Muscle of back (tissue), 11 donors: Measurements from ENCODE around the gene EED. TPM values are rescaled to one million over a fixed set of nuclear protein-coding genes. Genes with fewer than 3 reads are reported as not detected.
"Not testable (repeated sequence)": the region's sequence is repeated elsewhere in the genome, so short reads cannot be mapped to it uniquely, and the experiment has no call there.

Experiments
- DNase-seq, 3 donors: peaks; one replicate each; pipeline versions ENCODE4 v3.0.0 to v3.0.0-alpha.2; 2013
- polyA plus RNA-seq, 10 donors: library from polyadenylated mRNA; unstranded; fragments of 120-200 nt; gene quantifications; one replicate each; pipeline ENCODE4 v1.2.1, GENCODE V29; 2013; ENCODE audit not compliant: insufficient read length in 10 of 10

The EED gene
- polyA plus RNA-seq, 10 donors, result 16.4 to 24.7 (median 21.7) TPM

DNA sequence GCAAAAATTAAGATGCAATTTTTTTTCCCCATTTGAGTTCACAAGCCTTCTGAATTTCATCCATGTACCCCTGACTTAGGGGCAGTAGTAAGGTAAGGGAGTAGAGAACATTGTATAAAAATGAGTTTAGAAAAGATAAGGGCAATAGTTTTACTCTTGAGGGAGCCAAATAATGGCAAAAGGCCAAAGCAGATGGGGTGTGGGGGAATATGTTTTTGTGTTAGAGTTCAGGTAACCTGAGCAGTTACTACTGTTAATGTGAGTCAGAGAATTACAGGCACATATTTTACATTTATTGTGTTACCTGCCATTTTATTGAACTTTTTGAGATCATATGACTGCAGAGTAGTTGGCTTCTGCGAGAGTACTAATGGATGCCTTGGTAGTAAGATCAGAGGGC is 3.1 kb downstream of the EED start:
- DNase-seq, result no peak

DNA sequence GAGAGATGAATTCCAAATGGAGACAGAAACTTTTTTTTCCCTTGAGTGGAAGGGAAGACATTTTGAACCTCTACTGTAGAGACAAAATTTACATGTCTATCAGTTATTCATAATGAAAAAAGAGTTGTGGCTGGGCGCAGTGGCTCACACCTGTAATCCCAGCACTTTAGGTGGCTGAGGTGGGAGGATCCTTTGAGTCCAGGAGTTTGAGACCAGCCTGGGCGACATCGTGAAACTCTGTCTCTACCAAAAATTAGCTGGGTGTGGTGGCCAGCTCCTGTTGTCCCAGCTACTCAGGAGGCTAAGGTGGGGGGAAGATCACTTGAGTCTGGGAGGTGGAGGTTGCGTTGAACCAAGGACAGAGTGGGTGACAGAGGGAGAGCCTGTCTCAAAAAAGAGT is 4.1 kb downstream of the EED start:
- DNase-seq, result no peak

DNA sequence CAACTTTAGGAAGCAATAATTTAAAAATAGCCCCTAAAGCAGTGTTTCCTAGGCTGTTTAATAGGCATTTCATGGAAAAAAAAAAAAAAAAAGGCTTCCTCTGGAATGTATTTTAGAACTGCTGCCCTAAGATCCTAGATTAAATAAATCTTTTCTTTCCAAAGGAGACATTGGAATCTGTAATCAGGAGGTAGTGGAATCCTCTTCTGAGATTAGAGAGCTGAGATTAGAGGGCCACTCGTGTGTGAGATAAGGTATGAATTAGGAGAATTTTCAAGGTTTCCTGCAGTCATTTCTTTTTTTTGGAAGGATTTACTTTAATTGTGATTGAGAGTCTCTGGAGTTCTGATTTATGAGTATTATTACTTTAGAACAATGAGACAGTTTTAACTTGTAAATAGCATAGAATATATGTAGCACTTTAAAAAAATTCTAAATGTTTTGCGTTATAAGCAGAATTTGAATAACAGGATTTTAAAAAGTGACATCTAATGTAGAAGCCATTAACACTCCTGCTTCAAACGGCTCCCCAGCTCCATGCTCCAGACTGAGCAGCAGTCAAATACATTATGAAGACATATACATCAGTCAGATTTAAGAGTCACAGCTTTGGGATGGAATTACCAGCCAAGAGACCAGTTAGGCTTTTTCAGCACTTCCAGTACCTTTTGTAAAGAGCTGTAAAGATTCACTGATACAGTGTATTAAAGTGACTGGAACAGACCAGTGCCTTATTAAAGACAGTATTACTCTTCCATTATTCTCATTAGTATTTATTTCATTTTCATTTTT is 5.0 kb downstream of the EED start:
- no peak for DNase-seq

DNA sequence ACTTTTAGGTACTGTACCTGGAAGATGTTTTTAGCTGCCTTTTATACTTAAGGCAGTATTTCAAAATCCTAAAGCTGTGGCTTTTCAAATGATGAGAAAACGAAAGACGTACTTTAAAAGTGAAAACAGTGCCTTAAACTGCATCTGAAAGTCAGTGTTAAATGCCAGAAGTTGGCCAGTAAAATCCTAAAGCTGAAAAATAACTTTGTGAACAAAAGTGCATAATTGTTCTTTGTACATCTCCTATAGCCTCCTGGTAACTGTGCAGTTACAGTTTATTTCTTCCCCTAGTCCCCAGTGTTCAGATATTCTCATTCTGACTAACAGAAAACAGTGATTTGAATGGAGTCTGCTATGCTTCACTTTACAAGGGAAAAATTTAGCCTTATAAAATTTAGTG is 6.8 kb downstream of the EED start:
- no peak for DNase-seq

DNA sequence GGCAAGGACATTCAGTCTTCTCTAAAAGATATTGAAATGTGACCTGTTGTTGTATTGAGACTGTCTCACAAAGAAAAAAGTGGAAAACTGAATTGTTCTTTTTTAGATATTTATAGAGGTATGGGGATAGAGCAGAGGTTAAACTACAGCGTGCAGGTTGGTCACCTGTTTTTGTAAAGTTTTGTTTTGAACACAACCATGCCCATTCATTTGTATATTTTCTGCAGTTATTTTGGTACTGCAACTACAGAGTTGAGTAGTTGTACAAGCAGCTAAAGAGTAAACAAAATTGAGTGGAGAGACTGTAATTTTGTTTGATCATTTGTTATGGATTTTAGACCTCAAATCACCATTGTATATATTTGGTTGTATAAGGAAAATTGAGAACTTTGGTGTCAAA is 11.3 kb downstream of the EED start:
- DNase-seq, result no peak

DNA sequence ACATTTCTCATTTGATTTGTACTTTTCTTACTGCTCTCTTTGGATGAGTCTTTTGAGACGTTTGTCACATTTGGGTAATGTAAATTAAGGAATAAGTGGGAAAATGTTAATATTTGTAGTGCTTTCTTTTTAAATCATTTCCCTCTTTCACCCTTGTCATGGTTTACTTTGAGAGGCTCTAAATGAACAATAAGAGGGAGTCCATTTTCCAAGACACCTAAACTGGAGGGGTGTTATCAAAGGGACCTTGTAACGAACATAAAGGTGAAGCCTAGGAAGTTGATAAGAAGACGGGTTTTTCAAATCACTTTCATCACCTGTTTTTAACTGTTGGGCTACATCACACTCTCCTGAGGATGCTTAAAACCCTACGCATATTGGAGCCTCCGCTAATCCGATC is 12.1 kb downstream of the EED start:
- DNase-seq, result no peak

DNA sequence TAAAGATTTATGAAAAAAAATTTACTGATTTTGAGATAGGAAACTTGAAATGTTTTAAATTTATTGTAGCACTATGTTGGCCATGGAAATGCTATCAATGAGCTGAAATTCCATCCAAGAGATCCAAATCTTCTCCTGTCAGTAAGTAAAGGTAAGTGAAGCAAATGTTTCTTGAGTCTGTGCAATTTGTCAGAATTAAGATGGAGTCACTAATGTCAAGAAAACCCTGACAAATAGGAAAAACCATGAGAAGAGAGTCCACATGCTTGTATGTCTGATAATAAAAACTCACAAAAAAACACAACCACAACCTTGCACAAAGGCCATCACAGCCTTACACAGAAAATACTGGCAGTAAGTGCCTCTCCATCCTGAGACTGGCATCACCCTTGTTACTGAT is 12.9 kb downstream of the EED start:
- DNase-seq, result no peak

DNA sequence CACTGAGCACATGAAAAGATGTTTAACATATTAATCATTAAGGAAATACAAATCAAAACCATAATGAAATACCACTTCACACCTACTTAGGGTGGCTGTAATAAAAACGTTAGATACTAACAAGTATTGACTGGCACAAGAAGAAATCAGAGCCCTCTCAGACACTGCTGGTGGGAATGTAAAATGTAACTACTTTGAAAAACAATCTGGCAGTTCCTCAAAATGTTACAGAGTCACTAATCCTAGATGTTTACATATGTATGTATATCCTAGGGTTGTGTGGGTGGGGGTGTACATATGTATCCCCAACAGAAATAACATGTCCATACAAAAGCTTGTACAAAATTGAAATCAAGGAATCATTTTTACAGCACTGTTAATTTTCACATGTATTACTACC is 15.2 kb downstream of the EED start:
- no peak for DNase-seq

DNA sequence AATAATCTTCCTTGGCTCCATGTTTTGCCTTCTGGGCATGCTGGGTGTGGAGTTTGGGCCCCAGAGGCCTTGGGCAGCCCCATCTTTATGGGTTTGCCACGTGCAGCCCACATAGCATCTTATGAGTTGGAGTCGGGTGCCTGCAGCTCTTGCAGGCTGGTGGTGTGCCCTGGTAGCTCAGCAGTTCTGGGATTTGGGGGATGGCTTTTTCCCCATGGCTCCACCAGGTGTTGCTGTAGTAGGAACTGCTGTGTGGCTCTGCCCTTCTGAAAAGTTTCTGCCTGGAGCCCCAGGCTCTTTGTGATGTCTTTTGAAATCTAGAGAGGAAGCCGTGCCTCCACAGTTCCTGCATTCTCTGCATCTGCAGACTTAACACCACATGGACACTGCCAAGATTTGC is 16.8 kb downstream of the EED start:
- DNase-seq, result no peak

DNA sequence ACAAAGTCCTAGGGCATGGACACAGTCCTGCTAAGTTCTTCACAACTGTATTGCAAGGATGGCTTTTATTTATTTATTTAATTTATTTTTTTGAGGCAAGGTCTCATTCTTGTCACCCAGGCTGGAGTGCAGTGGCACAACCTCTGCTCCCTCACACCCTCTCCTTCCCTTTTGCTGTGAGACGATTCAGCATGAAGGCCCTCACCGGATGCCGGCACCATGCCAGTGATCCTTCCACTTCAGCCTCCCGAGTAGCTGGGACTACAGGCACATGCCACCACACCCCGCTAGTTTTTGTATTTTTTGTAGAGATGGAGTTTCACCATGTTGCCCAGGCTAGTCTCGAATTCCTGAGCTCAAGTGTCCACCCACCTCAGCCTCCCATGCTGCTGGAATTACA is 17.8 kb downstream of the EED start:
- DNase-seq, result no peak

DNA sequence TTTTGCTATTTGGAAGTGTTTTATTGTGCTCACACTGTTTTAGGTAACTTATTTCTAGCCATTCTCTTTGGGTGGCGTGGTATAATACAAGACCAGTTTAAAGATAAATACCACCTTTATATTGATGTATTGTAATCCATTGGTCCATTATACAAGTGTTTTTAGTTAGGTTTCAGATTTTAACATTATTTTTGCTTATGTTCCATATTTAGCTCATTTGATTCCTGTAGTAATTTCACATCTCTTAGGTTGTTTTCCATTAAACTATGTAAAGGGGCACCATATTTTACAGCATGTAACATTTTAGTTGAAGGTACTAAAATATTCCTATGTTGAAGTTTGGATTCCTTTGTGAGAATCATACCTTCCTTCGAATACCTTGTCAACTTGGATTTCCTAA is 20.1 kb downstream of the EED start:
- no peak for DNase-seq

DNA sequence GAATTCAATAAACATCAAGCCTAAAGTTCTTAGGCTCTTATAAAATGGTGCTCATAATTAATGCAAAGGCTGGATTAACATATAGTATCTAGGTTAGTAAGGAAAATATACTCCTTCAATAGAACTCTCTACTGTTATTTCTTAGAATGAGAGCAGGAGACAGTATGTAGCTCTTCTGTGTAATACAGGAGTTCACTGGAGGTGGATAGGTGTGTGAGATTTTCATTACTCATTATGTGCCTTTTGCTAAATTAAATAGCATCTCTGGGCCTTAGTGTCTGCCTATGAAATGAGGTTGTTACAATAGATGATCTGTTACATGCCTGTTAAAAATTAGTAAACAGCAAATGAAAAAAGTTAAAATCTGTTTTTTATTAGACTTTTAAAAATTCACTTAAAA is 20.6 kb downstream of the EED start:
- DNase-seq, result no peak

DNA sequence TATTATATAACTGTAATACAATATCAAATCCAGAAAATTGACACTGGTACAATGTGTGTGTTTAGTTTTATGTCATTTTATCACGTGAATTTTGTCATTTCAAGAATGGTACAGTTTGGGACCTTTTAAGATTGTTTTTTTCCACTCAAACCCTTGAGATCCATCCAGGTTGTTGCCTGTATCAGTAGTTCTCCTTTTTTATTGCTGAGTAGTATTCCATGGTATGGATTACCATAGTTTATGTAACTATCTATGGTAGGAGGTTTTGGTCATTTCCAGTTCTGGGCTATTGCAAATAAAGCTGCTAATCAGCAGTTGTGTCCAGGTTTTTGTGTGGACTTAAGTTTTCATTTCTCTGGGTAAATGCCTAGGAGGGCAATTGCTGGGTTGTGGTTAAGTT is 25.1 kb downstream of the EED start:
- DNase-seq, result no peak

DNA sequence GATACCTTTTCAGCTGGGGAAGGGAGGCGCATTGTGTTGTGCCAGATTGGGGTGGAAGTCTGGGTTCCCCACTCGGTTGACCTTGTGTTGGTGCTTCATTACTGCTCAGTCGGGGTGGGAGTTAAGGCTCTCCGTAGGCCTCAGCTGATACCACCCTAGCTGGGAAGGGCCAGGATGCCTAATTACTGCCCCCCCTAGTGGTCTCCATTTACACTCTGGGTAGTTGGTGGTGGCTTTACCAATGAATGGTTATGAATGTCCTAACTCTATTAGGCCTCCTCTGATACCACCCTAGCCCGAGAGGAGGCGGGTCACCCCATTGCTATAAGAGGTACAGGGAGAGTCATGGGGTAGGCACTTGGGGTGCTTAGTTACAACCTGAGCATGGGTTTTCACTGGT is 29.9 kb downstream of the EED start:
- no peak for DNase-seq

DNA sequence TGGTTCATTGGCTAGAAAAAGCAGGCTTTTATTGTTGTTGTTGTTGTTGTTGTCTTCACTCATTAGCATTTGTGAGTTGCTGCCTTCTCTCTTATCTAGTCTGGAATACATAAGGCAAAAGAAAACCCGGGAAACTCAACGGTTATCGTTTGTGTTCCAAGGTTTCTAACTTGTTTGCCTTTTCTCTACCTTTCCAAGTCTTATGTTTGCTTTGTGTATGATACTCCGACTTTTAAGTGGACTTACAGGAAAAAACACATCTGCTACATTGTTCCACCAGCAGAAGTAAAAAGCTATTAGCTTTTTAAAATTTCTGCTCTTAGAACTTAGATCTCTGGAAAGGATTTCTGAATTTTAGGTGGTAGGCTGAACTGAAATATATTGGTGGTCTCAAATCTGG is 30.4 kb downstream of the EED start:
- no peak for DNase-seq

DNA sequence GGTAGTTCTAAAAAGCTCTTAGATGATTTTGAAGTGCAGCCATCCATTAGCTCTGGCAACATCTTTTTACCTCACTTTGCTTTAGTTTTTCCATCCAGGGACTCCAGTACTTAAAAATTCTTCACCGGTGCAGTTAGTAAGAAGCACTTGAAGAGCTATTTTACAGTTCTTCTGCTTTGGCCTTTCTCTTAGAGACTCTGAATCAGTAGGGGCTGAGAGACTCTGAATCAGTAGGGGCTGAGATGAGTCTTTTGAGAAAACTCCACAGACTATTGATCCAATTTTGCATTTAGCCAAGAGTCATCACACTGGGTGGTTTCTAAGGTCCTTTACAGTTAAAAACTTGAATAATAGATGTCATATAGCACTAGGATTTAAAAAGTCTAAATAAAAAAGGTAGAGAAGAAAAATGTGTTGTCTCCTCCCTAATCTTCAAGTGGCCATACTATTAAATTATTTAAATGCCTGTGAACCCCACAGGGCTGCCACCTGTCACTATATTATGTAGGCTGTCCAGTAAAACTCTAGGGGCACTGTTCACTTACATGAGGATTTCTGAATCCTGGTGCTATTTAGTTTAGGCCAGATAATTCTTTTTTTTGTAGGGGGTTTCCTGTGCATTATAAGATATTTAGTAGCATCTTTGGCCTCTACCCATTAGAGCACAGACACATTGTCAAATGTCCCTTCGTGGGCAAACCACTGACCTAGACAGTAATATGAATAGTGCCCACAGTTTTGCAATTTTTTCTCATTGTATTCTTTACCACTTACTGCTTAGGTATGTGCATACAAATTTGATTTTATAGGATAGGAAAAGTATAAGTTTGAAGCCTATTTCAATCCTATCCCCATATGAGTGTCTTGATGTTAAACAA is 31.2 kb downstream of the EED start:
- DNase-seq, result no peak

DNA sequence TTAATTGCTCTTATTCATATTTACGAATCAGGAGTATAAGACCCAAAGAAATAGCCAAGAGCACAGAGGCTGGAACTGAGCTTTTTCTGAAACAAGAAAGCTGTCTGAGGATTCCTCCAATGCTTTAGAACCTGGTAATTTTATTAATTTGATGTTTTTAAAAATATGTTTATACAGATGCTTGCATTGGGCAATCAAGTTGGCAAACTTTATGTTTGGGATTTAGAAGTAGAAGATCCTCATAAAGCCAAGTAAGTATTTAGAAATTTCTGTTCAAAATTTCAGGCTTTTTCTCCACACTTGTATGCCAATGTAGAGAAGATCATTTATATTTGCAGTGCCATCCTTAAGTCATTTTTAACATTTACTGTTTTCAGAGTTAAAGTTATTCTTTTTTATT is 33.2 kb downstream of the EED start:
- DNase-seq, result no peak

DNA sequence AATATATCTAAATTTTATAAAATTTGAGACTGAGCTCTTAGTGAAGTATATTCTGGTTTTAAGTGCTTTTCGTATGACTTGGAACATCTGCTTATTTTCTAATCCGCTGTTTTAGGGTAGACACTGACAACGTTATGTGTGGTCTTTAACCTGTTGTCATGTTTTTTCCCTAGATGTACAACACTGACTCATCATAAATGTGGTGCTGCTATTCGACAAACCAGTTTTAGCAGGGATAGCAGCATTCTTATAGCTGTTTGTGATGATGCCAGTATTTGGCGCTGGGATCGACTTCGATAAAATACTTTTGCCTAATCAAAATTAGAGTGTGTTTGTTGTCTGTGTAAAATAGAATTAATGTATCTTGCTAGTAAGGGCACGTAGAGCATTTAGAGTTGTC is 33.7 kb downstream of the EED start:
- DNase-seq, result no peak

DNA sequence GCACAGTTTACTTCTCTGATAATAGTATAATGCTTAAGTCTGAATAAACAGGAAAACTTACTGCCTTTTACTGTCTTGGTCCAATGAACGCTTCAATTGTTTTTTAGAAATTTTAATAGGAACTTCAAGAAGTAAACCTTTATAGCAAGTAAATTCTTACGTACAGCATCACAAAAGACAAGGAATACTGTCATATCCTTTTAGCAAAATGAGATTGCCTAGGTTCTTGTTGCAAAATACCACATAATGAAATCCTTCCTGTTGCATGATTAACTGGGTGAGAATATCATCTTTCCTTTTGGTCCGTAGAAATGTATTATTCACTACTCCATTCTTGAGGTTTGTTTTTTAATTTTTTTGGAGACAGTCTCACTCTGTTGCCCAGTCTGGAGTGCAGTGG is 35.2 kb downstream of the EED start:
- DNase-seq, result no peak

DNA sequence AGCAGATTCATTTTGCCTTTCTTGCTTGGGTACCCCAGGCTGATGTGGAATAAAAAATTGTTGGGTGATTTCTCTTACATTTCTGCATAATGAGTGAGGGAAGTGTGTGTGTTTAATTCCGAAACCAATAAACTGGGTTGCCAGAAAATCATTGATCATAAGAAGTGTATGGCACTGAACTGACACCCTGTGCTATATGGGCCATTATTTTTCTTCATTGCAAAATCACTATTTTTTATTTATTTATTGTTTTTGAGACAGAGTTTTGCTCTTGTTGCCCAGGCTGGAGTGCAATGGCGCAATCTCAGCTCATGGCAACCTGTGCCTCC is 42.9 kb downstream of the EED start:
- no peak for DNase-seq

DNA sequence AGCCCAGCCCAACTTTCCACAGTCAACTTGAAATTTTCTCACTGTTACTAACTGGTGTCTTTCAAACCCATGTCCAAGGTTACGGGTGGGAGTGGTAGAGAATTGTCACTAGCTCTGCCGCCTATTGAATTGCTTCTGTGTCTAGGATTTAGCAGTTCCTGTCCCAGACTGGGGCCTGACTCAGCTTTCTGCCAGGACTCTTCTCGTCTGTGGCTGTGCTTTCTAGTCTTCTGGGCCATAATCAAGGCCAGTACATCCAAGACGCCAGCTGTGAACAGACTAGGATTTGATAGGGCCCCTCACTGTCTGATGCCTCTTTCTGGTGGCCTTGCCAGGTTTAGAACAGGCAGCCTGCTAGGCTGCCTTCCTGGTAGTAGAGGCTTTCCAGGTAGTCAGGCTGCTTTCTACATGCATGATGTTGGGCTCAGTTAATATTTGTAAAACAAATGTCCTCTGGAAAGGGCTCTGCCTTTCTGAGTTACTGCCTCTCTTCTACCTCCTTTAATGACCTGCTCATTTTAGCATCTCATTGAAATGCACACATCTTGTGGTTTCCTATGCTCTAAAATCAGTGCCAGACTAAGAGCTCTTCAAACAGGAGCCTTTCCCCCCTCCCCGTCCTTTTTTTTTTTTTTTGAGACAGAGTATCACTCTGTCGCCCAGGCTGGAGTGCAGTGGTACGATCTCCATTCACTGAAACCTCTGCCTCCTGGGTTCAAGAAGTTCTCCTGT is 44.4 kb downstream of the EED start:
- DNase-seq, result peak in 1 of 3 donors; percentile 13

DNA sequence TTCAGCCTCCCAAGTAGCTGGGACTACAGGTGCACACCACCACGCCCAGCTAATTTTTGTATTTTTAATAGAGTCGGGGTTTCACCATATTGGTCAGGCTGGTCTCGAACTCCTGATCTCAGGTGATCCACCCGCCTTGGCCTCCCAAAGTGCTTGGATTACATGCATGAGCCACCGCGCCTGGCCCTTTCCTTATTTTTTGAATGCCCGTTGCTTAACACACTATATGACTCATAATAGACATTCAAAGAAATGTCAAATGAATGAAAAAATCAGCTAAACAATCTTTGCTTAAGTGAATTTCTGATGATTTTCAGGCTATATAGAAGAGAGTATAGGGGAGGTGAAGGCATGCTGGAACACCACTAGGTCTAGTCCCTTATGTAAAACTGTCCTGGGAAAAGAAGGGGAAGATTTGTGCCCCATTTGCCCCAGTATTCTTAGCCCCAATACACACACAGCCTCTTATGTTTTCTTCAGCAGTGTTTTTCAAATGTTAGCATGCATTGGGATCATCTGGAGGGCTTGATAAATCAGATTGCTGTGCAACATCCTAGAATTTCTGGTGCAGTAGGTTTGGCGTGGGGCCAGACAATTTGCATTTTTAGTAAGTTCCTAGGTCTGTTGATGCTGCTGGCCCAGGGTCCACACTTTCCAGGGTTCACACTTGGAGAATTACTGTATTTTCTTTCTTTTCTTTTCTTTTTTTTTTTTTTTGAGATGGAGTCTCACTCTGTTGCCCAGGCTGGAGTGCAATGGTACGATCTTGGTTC is 45.1 kb downstream of the EED start:
- DNase-seq, result not testable (repeated sequence)
